GM18508 (cell line): ENCODE data around the gene KRT6C.
"Not testable (repeated sequence)": the region's sequence is repeated elsewhere in the genome, so short reads cannot be mapped to it uniquely, and the experiment has no call there.

Source experiments
- ATAC-seq: cut with Tn5 transposase; IDR thresholded peaks from one replicate; pipeline ENCODE4 v1.9.1; 2021; ENCODE audit warnings: moderate number of reproducible peaks; ENCODE audit not compliant: insufficient read depth, unreplicated experiment

Gene KRT6C

DNA sequence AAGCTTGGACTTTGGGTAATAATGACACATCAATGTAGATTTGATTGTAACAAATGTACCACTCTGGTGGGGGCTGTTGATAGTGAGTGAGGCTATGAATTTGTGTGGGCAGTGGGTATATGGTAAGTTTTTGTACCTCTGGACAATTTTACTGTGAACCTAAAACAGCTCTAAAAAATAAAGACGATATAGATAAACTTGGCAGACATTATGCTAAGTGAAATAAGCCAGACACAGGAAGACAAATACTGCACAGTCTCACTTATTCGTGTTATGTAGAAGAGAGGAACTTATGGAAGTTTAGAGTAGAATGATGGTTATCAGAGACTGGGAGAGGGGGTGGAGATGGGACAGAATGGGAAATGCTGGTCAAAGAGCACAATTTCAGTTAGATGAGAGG is 8.7 kb downstream of the KRT6C start:
- ATAC-seq = no peak

DNA sequence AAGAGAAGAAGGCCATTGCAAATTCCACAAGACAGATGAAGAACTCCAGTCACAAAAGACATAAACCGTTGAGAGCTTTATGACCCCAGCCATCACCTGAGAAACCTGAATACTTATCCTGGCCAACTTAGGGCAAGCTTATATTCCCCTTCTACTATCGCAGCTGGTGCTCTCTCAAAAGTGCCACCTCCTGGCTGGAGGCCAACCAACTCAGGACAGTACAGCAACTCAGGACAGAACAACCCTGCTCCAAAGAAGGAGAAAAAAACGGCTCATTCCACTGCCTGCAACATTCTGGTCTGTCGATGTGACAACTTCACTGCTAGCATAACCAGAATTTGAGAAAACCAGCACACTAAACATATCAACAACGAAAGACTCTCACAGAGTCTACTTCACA is 11.9 kb downstream of the KRT6C start:
- ATAC-seq = no peak

DNA sequence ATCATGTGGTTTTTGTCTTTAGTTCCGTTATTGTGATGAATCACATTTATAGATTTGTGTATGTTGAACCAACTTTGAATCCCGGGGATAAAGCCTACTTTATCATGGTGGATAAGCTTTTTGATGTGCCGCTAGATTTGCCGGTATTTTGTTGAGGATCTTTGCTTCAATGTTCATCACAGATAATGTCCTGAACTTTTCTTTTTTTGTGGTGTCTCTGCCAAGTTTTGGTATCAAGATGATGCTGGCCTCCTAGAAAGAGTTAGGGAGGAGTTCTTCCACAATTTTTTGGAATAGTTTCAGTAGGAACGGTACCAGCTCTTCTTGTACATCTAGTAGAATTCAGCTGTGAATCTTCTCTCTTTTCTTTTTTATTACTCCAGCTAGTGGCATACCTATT is 14.7 kb downstream of the KRT6C start:
- ATAC-seq = no peak

DNA sequence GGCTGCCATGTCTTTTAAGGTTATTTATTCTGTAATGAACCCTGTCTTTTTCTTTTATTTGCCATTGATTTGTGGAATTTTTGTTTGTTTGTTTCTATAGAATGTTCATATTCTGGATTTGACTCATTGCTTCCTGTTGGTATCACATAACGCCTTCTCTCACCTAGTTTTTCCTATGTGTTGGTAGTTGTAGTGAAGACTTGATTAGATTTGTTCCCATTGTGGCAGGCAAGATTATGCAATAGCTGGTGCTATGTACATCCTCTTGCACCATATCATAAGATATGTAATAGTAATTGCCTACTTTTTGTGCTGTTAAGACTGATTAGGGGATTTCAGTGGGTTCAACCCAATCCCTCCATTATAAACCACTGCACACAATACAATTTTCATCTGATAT is 17.8 kb downstream of the KRT6C start:
- ATAC-seq = no peak

DNA sequence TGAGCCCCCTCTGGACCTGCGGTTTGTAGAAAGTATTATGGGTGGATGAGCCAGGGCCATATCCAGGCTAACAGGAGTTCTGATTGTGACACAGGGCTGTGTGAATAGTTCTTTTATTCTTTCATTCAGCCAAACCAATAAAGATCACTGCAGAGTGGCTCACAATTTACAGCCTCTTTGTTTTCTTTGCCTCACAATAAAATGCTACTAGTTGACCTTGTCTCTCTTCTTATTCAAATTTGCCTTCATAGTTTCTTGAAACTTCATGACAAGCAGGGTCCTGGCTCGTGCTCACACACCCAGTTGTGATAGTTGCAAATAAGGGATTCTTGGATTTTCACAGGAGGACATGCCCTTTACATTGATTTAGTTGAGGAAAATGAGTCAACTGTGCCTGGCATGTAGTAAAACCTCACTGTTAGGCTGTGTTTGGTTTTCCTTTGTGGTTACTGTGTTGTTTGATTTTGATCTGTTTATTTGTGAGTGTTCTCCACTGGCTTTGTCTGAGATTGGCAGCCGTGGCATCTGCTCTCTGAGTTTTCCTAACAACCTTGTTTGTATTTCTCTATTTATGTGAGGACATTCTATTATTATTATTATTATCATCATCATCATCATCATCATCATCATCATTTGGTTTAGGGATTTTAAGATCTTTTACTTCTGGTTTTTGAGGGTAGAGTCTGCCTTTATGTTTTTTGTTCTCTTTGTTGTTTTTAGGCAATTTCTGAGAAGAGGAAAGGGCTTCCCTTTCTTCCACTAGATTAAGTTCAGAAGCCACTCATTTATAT is 19.0 kb downstream of the KRT6C start:
- no peak for ATAC-seq

DNA sequence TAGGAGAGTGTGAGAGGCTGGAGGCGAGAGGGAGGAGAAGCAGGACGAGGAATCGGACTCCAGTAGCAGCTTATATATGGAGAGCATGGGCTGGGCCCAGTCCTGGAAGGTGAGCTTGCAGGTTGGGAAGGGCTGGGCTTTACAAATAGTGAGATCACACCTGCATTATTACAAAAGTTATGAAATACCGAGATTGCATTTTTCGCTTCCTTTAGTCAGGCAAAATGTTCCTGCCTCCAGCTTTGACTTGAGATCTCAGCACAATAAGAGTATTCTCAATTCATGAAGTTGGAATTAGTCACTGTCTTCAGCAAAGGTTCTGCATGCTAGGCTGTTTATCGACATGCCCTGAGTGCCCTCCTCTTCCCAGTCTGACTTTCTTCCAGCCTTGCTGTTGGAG is 21.5 kb downstream of the KRT6C start, which contains the start of gene KRT6B:
Gene KRT6B, minus strand, starts transcription at position 46 of the 400 bp plus-strand sequence. CDS start 68 bp downstream, outside the sequence.
- ATAC-seq = no peak

DNA sequence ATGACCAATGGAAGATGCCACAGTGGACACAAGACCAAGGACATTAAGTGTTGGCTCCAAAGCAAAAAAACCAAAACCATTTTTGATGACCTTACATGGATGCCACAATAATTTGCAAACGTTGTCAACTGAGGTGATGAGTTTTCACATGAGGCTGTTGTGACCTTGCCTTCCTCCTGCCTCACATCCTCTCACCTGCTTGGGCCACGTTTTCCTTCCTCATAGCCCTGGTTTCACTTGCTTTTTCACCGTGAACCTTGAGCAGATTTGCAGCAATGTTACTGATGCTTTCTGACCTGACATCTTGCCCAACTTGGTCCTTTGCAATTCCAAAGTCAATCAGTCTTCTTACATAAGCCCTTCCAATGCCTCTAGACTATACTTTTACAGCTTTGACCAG is 25.4 kb downstream of the KRT6C start:
- no peak for ATAC-seq

DNA sequence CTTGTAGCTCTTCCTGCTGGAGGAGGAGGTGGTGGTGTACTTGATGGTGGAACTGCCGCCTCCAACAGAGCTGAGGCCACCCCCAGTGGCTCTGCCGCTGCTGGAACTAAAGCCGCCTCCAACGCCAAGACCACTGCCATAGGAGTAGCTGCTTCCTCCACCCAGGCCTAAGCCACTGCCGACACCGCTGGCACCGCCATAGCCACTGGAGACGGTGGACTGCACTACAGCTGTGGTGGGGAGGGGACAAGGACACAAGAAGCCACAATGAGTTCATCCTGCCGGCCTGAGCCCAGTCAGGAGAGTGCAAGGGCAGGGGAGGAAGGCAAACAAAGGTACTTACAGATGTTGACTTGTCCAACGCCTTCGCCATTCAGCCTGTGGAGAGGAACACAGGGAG is 26.4 kb downstream of the KRT6C start:
- ATAC-seq = not testable (repeated sequence)

DNA sequence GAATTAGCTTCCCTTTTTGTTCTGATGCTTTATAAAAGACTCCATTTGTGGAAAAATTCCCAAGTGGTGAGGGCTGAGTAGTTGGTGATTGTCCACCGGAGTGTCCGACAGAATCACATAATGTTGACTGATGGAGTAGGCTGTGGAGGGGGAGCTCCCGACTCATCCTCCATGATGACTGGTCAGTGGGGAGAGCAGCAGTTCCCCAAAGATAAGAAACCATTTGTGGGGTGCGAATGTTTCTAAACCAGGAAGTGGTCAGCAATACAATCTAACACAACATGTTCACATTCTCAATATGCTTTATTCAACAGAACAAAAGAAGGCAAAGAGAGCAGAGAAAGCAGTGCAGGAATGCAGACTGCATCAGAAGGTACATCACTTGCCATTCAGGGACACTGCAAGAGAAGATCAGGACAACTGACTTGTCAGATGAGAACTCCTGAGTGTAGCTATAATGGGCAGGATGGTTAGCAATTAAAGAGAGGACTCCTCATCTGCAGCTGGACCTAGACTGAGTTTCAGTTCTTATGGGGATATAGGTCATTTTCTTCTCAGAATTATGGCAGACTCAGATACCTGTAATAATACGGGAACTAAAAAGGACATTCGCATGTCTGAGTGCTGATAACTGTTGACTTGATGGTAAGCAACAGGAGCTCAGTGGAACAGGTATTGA is 27.1 kb downstream of the KRT6C start:
- ATAC-seq = no peak

DNA sequence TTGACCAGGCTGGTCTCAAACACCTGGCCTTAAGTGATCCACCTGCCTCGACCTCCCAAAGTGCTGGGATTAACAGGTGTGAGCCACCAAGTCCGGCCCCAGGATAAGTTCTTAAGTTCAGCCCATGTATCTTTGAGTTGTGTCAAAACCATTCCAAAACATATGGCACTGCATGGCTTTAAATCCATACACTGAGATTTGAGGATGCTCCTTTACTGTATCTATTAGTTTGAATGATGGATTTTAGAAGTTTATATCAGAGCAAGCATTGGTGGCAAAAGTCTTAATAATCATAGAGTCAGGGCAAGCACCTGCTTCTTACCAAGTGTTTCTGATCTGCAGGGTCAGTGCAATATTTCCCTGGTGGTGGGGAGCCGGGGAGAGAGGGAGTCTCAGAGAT is 27.7 kb downstream of the KRT6C start:
- ATAC-seq = no peak

DNA sequence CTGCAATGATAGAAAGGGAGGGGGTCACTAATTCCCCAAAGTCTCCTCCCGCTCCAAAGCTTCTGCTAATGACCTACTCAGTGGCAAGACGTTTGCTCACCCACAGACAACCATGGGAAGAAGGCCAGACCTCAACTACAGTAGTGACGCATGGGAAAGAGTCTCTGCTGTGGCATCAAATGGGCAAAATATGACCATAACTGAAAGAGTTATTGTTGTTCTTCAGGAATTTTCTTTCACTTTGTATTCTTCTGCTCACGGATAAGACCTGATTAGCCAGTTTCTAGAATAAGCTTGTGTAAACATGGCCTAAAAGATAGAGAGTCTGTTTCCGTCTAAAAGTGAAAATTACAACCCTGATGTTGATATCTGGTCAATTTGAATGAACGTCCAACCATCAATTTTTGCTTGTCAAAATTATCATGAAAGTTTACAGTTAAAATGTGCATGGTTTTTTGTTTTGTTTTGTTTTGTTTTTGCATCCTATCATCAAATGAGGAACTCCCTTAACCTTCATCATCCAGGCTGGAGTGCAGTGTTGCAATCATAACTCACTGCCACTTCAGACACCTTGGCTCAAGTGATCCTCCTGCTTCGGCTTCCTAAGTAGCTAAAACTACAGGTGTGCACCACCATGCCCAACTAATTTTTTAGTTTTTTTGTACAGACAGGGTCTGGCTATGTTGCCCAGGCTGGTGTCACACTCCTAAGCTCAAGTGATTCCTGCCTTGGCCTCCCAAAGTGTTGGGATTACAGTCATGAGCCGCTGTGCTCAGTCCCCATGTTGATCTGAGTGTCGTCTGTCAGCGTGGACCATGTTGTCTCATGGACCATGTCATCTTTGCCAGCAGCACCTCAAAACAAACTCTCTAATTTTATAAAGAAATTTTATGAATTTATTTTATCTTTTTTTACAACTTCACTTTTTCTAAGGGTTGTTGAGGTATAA is 28.7 kb downstream of the KRT6C start:
- ATAC-seq = no peak

DNA sequence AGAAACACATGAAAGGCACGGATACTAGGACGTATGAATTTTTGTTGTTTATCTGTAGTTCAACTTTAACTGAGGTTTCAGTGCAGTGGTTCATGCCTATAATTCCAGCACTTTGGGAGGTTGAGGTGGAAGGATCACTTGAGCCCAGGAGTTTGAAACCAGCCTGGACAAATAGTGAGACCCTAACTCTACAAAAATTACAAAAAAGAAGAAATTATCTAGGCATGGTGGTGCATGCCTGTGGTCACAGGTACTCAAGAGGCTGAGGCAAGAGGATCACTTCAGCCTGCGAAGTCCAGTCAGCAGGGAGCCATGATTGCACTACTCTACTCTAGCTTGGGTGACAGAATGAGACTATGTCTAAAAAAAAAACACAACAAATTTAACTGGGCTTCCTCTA is 29.6 kb downstream of the KRT6C start:
- no peak for ATAC-seq

DNA sequence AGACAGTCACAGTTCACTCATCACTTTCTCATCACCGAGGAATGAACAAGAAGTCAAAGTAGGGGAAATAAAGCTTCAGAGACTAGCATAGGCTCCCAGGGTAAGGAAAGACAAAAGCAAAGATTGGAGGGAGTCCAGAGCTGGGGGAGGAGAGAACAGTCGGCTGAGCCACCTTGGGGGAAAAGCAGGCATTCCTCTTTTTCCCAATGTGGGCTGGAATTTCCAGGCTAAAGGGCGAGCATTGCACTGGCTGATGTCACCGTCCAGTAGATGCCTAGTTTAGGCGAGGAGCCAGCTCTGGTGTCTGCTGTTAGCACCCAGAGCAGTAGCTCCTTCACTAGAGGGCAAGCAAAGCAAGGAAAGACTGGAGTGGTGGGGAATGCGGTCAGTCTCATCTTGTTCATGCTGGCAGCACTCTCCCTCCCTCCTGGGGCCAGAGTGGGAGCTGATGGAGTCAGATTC is 31.0 kb downstream of the KRT6C start:
- no peak for ATAC-seq

DNA sequence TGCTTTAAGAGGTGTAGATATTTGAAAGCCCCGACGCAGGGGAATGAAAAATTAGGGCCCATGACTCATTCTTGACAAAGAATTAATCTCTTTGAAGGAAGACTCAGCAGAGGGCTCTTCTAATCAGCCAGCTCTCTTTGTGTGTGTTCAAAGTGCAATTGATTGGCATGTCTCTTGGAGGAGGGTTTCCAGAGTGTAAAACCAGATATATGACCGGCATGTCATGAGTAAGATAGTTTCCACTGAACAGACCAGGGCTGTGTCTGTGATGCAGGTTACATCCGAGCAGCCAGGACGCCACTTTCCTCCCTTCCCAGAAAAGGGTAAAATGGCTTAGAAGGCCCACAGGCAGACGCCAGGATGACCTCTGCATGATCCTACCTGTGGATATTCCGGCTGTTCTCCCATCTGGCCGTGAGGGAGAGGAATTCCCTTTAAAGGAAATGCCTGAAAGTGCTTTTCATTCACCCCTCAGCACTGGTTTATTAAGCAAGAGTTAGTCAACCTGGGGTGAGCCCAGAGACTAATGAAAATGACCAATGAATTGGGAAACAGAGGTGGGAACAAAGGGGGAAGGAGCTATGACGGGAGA is 32.2 kb downstream of the KRT6C start:
- ATAC-seq = no peak

DNA sequence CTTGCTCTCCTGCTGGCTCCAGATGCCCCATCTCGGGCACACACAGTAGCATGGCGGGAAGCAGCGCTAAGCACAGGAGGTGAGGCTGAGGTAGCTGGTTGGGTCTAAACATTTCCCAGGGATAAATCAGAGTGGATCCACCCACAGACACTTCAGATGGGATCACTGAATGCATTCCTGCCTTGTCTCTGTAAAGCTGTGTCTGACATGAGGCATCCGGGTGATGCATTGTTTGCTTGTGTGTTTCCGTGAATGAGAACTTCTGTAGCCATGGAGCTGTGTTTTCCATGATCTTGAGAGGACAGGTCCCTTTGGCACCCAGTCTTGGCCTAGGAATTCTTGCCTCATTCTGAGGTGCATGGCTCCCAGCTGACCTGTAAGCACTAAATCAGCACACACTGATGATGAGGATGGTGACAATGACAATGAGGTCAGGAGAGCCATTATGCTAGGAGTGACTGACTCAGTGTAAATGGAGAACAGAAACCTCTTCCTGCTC is 32.7 kb downstream of the KRT6C start:
- no peak for ATAC-seq

DNA sequence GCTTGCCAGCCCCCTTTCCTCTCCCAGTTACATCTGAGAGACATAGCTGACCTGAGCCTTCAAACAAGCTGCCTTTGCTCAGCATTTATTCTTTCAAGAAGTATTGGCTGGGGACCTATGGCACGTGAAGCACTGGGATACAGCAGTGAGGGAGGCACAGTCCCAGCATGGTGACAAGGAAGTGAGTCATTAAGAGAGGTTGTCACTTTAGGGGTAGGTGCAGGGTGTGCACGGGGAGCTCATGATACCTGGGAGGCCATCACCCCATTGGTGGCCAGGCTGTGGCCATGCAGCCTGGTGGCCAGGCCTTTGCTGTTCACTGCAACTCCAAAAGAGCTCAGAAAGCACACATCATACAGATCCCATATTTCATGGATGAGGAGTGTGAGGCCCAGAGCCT is 33.8 kb downstream of the KRT6C start:
- ATAC-seq = no peak

DNA sequence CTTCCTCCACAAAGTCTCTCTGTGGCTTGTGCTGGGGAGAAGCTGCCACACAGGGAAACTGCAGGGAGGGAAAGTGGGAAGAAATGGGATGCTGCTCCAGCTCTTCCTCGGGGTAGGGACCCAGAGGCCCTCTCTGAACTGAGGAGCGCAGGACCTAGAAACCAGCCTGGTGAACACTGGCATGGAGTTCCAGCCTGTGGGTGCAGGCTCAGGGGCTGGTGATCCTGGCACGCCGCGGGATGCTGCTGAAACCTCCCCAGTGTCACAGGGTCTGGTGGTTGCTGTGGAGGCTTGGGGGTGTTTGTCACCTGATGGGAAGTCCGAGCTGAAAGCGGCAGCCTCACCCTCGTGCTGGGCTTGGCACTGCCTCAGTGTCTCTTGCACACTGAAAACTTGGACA is 34.2 kb downstream of the KRT6C start:
- ATAC-seq = no peak

DNA sequence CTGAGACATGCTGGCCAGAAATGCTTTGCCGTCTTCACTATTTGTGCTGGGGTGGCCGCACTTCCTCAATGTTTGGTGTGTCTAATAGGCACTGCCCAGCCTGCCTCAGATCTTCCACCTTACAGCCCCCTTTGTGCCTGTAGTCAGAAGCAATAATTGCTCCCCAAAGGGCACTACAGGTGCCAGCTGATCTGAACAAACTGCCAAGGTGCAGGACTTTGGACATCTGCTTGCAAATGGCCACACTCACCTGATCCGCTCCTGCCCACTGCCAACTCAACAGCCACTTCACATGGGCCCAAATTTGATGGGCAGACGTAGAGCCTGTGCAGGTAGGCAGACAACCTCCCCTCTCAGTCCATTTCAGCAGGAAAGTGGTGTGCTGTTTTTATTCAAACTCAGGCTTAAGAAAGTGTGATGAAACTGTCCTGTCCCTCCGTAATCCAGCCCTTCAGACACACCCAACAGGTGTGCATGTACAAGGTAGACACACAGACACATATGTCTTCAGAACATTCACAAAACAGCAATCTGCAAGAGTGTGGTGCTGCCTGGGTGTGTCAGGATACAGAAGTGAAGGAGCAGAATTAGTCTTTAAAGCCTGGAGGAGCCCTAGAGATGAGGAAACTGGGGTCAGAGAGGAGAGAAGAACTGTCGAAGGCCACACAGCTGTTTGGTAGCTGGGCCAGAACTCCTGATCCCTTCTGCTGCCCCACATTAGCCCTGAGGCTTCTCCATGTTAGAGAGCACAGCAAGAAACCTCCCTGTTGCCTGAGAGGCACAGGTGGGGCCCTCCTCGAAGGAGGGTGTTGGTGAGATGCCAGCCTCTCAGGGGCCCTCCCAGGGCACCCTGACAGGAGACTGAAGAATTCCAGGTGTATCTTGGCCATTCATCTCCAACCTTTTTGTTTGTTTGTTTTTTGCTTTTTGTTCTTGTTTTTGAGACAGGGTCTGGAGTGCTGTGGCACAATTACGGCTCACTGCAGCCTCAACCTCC is 35.0 kb downstream of the KRT6C start:
- no peak for ATAC-seq

DNA sequence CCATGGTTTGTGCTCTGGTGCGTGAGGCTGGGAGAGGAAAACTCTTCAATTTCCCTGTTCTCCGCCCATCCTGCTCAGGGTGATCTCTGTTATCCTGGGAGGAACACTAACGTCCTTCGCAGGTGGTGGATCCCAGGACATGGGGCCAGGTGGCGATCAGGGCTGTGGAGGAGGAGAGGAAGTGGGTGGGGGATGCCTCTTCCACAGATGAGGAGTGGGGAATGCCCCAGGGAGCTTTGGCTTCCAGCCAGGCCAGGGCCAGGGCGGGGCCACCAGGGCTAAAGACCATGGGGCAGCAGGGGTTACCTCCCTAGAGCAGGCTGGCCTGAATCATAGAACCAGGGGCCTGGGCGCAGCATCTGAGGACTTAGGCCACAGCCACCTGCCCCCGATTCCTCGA is 36.1 kb downstream of the KRT6C start:
- ATAC-seq = no peak
